PC-3 (cell line): ENCODE measurements around the gene ZNHIT6.

Experiments
- CTCF ChIP-seq: fragments of 300-600 bp; sonication (generic); conservative IDR thresholded peaks from 2 replicates; pipeline ENCODE4 v1.5.1; 2017; ENCODE audit warnings: antibody characterized with exemption, low read depth, mild to moderate bottlenecking, low read length
- EZH2 ChIP-seq: fragments of 300-600 bp; sonication (generic); IDR thresholded peaks from one replicate; pipeline ENCODE4 v1.6.1; 2017; ENCODE audit warnings: antibody characterized with exemption, mild to moderate bottlenecking, low read length; ENCODE audit not compliant: unreplicated experiment

DNA sequence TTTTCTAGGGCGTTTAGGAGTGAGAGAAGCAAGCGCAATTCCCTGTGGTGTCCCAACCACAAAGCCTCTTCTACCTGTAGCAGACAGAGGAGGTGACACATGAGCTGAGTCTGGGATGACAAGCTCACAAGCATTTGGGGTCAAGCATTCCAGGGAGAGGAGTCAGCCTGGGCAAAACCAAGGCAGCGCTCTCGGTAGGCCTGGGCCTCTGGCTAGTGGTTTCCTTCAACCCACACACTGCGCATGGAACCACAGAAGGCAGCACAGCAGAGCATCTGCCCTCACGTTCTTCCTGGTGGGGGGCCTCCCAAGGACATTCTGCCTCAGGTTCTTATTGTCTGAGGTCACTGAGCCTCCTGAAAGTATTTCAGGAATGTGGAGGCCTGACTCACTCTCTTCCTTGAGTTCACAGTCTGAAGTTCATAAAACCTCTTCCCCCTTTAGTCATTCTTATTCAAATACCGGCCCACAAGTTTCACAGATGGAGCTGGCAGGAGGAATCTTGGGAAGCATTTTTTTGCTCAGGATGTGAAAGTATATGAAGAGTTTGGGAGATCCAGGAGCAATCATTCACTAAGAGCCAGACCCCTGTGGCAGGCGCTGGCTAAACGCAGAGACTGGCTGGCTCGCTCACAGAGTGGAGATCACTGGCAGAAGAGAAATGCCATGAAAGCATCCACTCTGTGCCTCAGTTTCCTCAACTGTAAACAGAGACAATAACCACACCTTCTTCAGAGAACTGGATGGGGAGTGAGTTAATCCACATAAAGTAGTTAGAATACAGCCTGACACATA is 100.9 kb downstream of the ZNHIT6 start:
- TF ChIP-seq CTCF (no peak), EZH2 (no peak)
